Neural cell (in vitro differentiated cells): ENCODE measurements around the gene GPR78. TPM values are rescaled to one million over a fixed set of nuclear protein-coding genes. Genes with fewer than 3 reads are reported as not detected.

ENCODE experiments used
- H2AFZ ChIP-seq: fragments of 200-600, 300-800 bp; sonication (generic), shearing (Covaris generic); 2 replicates; pipeline ENCODE4 v1.6.0; 2014; ENCODE audit warnings: low read depth, mild to moderate bottlenecking, antibody characterized with exemption, low read length, moderate library complexity
- H3F3A ChIP-seq: fragments of 200-600 bp; shearing (Covaris generic); 2 replicates; pipeline ENCODE4 v1.6.1; 2016; ENCODE audit warnings: mild to moderate bottlenecking, moderate library complexity, mixed read lengths, antibody characterized with exemption, low read length; ENCODE audit not compliant: insufficient read depth, poor library complexity, severe bottlenecking
- H3K27ac ChIP-seq: fragments of 200-600, 300-800 bp; sonication (generic), shearing (Covaris generic); 2 replicates; pipeline ENCODE4 v1.5.1; 2014; ENCODE audit warnings: mild to moderate bottlenecking, low read length, moderate library complexity
- H3K27me3 ChIP-seq: fragments of 300-800, 200-600 bp; sonication (generic), shearing (Covaris generic); 2 replicates; pipeline ENCODE4 v1.6.0; 2014; ENCODE audit warnings: mild to moderate bottlenecking, low read depth, low read length, moderate library complexity; ENCODE audit not compliant: insufficient read depth
- H3K36me3 ChIP-seq: fragments of 300-800, 200-600 bp; sonication (generic), shearing (Covaris generic); 2 replicates; pipeline ENCODE4 v1.5.1; 2014; ENCODE audit warnings: mild to moderate bottlenecking, antibody characterized with exemption, low read length, moderate library complexity; ENCODE audit not compliant: insufficient read depth
- H3K4me2 ChIP-seq: fragments of 300-800, 200-600 bp; sonication (generic), shearing (Covaris generic); 2 replicates; pipeline ENCODE4 v1.6.0; 2014; ENCODE audit warnings: mild to moderate bottlenecking, low read length
- H3K4me3 ChIP-seq: fragments of 300-800, 200-600 bp; sonication (generic), shearing (Covaris generic); 2 replicates; pipeline ENCODE4 v1.5.1; 2014; ENCODE audit warnings: mild to moderate bottlenecking, low read length, moderate library complexity
- H3K79me2 ChIP-seq: fragments of 200-600 bp; shearing (Covaris generic); replicated peaks from 2 replicates; pipeline ENCODE4 v1.6.0; 2014; ENCODE audit warnings: mild to moderate bottlenecking, low read length, moderate library complexity; ENCODE audit not compliant: insufficient read depth
- H3K9ac ChIP-seq: fragments of 300-800, 200-600 bp; sonication (generic), shearing (Covaris generic); 2 replicates; pipeline ENCODE4 v1.6.1; 2016; ENCODE audit warnings: mild to moderate bottlenecking, low read length, mixed read lengths
- H3K9me2 ChIP-seq: fragments of 200-600 bp; shearing (Covaris generic); 2 replicates; pipeline ENCODE4 v1.6.1; 2016; ENCODE audit warnings: mild to moderate bottlenecking, low read length, mixed read lengths; ENCODE audit not compliant: insufficient read depth
- H3K9me3 ChIP-seq: fragments of 200-600, 300-800 bp; sonication (generic), shearing (Covaris generic); 2 replicates; pipeline ENCODE4 v1.6.1; 2016; ENCODE audit warnings: mild to moderate bottlenecking, mixed run types, low read length, moderate library complexity, mixed read lengths
- H4K20me1 ChIP-seq: fragments of 200-600 bp; shearing (Covaris generic); 2 replicates; pipeline ENCODE4 v1.6.1; 2016; ENCODE audit warnings: mild to moderate bottlenecking, mixed run types; ENCODE audit not compliant: insufficient read depth
- CTCF ChIP-seq: fragments of 450-650 bp; IDR thresholded peaks from 2 replicates; pipeline ENCODE4 v1.5.1; 2014; ENCODE audit warnings: antibody characterized with exemption, mild to moderate bottlenecking, moderate library complexity; ENCODE audit not compliant: poor library complexity, severe bottlenecking
- EP300 ChIP-seq: fragments of 450-650 bp; conservative IDR thresholded peaks from 2 replicates; pipeline ENCODE4 v1.6.1; 2014; ENCODE audit warnings: antibody characterized with exemption, mild to moderate bottlenecking, moderate library complexity; ENCODE audit not compliant: poor library complexity, severe bottlenecking
- EZH2 ChIP-seq: fragments of 200-600, 300-800 bp; shearing (Covaris generic), sonication (generic); IDR thresholded peaks from 2 replicates; pipeline ENCODE4 v1.6.1; 2014; ENCODE audit warnings: antibody characterized with exemption, low read length, borderline replicate concordance, mild to moderate bottlenecking; ENCODE audit not compliant: insufficient read depth, poor library complexity, severe bottlenecking
- MXI1 ChIP-seq: fragments of 450-650 bp; conservative IDR thresholded peaks from 2 replicates; pipeline ENCODE4 v1.6.1; 2014; ENCODE audit warnings: antibody characterized with exemption, mild to moderate bottlenecking; ENCODE audit not compliant: poor library complexity, severe bottlenecking
- POLR2AphosphoS5 ChIP-seq: IDR thresholded peaks from 2 replicates; pipeline ENCODE4 v1.6.1; 2012
- RAD21 ChIP-seq: fragments of 450-650 bp; conservative IDR thresholded peaks from 2 replicates; pipeline ENCODE4 v1.6.1; 2014; ENCODE audit warnings: antibody characterized with exemption, mild to moderate bottlenecking, moderate library complexity
- REST ChIP-seq: IDR thresholded peaks from 2 replicates; pipeline ENCODE4 v1.6.1; 2012; ENCODE audit warnings: borderline replicate concordance
- SMC3 ChIP-seq: fragments of 450-650 bp; conservative IDR thresholded peaks from 2 replicates; pipeline ENCODE4 v1.6.1; 2014; ENCODE audit warnings: antibody characterized with exemption, mild to moderate bottlenecking, moderate library complexity; ENCODE audit not compliant: poor library complexity
- TAF1 ChIP-seq: IDR thresholded peaks from 2 replicates; pipeline ENCODE4 v1.6.1; 2012; ENCODE audit warnings: low read depth
- polyA plus RNA-seq: library from polyadenylated mRNA; depleted of rRNA; stranded (reverse); fragments of >200 nt; gene quantifications from 2 replicates; pipeline ENCODE4 v1.2.3, GENCODE V29; 2014

GPR78 gene
- polyA plus RNA-seq, 1 donor from 2014 or later: not detected

DNA sequence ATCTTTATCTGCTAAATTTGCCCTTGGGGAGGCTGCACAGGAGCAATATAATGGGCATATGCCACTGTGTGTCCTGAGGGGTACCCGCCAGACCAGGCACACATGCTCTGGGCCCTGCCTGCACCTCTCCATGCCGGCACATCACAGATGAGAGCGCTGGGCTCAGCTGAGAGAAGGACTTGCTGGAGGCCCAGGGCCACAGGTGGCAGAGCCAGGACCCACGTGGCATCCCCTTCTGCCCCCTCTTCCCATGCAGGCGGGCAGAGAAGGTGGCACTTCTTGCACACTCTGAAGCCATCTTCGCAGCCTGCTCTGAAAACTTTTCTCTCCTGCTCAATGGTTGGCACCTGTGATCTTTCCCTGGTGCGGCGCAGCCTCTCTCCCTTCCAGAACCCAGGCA is 32.5 kb downstream of the GPR78 start:
- Histone ChIP-seq H3K9ac (no peak overlapping the region), H3K9me3 (no peaks in the 10 kb centered on the region), H2AFZ (no peak overlapping the region), H3K79me2 (no peaks in the 10 kb centered on the region), H3K4me3 (no peak overlapping the region), H3K27ac (no peak overlapping the region), H3K27me3 (no peaks in the 10 kb centered on the region), H3F3A (no peaks in the 10 kb centered on the region), H3K9me2 (no peaks in the 10 kb centered on the region), H3K4me2 (no peak overlapping the region), H3K36me3 (no peaks in the 10 kb centered on the region), H4K20me1 (no peaks in the 10 kb centered on the region)
- no peak for TF ChIP-seq EP300
- TF ChIP-seq CTCF: no peak
- no peak for TF ChIP-seq MXI1
- no peak for TF ChIP-seq RAD21
- TF ChIP-seq EZH2: no peak
- TF ChIP-seq POLR2AphosphoS5: no peak
- TF ChIP-seq SMC3: no peak
- no peak for TF ChIP-seq REST
- TF ChIP-seq TAF1: no peak

DNA sequence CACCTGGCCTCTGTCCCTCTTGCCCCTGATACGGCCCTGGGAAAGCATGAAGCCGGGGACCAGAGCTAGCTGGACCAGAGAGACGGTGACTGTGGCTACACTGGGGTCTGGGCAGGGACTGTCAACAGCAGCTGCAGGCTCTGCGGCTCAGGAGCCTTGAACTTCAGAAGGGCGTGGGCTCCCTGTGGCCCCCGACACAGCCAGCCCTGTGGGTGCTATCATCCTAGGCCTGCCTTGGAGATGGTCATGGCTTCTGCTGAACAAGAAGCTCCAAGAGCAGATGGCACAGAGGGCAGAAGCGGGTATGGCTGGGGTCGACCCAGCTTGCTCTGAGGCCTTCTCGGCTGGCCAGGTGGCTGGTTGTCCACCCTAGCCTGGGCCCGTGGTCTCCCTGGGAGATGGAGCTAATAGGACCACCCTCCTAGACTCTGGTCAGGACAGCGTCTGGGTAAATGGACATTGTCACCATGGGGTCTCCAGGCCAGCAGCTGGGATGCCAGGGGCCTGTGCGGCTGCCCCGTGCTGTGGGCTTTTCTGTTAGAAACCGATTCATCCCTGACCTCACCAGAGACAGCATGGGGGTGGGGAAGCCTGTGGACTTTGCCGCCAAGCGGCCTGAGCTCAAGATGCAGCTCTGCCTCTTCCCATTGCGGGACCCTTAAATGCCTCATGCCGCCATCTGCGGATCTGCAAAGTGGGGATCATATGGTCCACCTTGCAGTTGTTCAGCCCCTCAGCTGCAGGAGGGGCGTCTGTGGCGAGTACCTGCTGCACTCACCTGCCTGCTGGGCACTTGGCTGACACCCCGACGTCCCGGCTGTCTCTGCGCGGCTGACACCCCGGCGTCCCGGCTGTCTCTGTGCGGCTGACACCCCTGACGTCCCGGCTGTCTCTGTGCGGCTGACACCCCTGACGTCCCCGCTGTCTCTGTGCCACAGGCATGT is 33.5 kb downstream of the GPR78 start:
- Histone ChIP-seq H4K20me1 (no peaks in the 10 kb centered on the region), H3K9me2 (no peaks in the 10 kb centered on the region), H3K4me2 (no peak overlapping the region), H3K27ac (no peak overlapping the region), H3K9ac (no peak overlapping the region), H3K79me2 (no peaks in the 10 kb centered on the region), H3F3A (no peaks in the 10 kb centered on the region), H3K36me3 (no peaks in the 10 kb centered on the region), H3K27me3 (no peaks in the 10 kb centered on the region), H3K9me3 (no peaks in the 10 kb centered on the region), H3K4me3 (no peak overlapping the region), H2AFZ (no peak overlapping the region)
- TF ChIP-seq SMC3 (no peak), EZH2 (no peak), RAD21 (no peak), POLR2AphosphoS5 (no peak), CTCF (no peak), EP300 (no peak), MXI1 (no peak), REST (no peak), TAF1 (no peak)
